Kidney (tissue), 14 donors: ENCODE data around the gene TMBIM4. TPM values are rescaled to one million over a fixed set of nuclear protein-coding genes. Genes with fewer than 3 reads are reported as not detected.

Experiments
- DNase-seq, 5 donors: peaks; one replicate each; pipeline ENCODE4 v3.0.0-alpha.2; 2013 to 2020
- FAIRE-seq: peaks from 2 replicates; lab custom pipeline; 2012; peaks lifted over from hg19 to GRCh38; lab: Jason Lieb, UNC
- H3K27ac ChIP-seq, 2 donors: one replicate each; pipeline ENCODE4 v1.7.0; 2013; ENCODE audit warnings: low read depth in 2 of 2, low read length in 2 of 2, inconsistent platforms in 1 of 2
- H3K27me3 ChIP-seq: one replicate; pipeline ENCODE4 v1.7.1; 2013; ENCODE audit warnings: low read length, inconsistent platforms; ENCODE audit not compliant: control insufficient read depth, insufficient read depth
- H3K36me3 ChIP-seq, 3 donors: one replicate each; pipeline versions ENCODE4 v1.7.0 to v1.7.1; 2013; ENCODE audit warnings: low read length in 3 of 3, control low read depth in 1 of 3, inconsistent platforms in 1 of 3; ENCODE audit not compliant: insufficient read depth in 3 of 3, control insufficient read depth in 2 of 3
- H3K4me1 ChIP-seq, 3 donors: one replicate each; pipeline versions ENCODE4 v1.7.0 to v1.7.1; 2013; ENCODE audit warnings: low read length in 3 of 3, inconsistent platforms in 1 of 3, low read depth in 1 of 3; ENCODE audit not compliant: control insufficient read depth in 2 of 3, insufficient read depth in 2 of 3
- H3K4me3 ChIP-seq, 3 donors: one replicate each; pipeline versions ENCODE4 v1.7.0 to v1.8.1; 2013; ENCODE audit warnings: low read length in 3 of 3, control low read depth in 1 of 3, inconsistent platforms in 1 of 3
- H3K9ac ChIP-seq, 3 donors: one replicate each; pipeline versions ENCODE4 v1.7.0 to v1.7.1; 2013; ENCODE audit warnings: low read length in 3 of 3, control low read depth in 1 of 3, inconsistent platforms in 1 of 3
- H3K9me3 ChIP-seq, 3 donors: one replicate each; pipeline versions ENCODE4 v1.7.0 to v1.7.1; 2013; ENCODE audit warnings: low read length in 3 of 3, control low read depth in 1 of 3, inconsistent platforms in 1 of 3; ENCODE audit not compliant: control insufficient read depth in 2 of 3, insufficient read depth in 1 of 3
- CTCF ChIP-seq: IDR thresholded peaks from 3 replicates; pipeline ENCODE4 v1.5.1; 2012; ENCODE audit warnings: mild to moderate bottlenecking, moderate library complexity, borderline replicate concordance; ENCODE audit not compliant: insufficient read depth; ENCODE audit errors: extremely low read depth
- intact Hi-C: fragments of 100-400 bp; cut with DNase I; formaldehyde crosslinking; loops from one replicate; pipeline ENCODE4 v1.11.1; 2022
- polyA plus RNA-seq: library from polyadenylated mRNA; stranded (reverse); fragments of 350-450 nt; fragmentation: Illumina TruSeq; extraction: RNeasy Lipid Tissue Mini Kit (QIAGEN cat#74804); gene quantifications from one replicate; pipeline ENCODE4 v1.2.3, GENCODE V29; 2014; ENCODE audit warnings: low read depth, low replicate concordance; ENCODE audit not compliant: insufficient read depth
- total RNA-seq: library from RNA; stranded (reverse); fragmentation: NEBNext Ultra II Directional; extraction: Animal tissue kit (Norgen Biotek cat#: 25700); gene quantifications from one replicate; pipeline ENCODE4 v1.2.1, GENCODE V29; 2021
- donor health status: control.
- donor health status: control.
- donor health status: control.
- donor health status: control.
- donor health status: control.
- donor health status: DM: yes; HTN: yes; CAD: no.
- donor health status: Normal renal cell carcinoma (clear cell type).

TMBIM4 gene
- total and polyA plus RNA-seq, 2 donors from 2014 or later, result 140 to 179 TPM

- DNase-seq (no peak), FAIRE-seq (no peak)
- H3K4me3 ChIP-seq, result no peak overlapping the region
- H3K9ac ChIP-seq, result no peak overlapping the region
- no peaks in the 10 kb centered on the region for H3K27me3 ChIP-seq
- no peak overlapping the region for H3K27ac ChIP-seq
- peaks cover 0 to 6% (median 0%) of the 10 kb centered on the region in 3 donors for H3K9me3 ChIP-seq
- peaks cover 0 to 8% (median 0%) of the 10 kb centered on the region in 3 donors for H3K36me3 ChIP-seq
- peaks cover 0 to 8% (median 2%) of the 10 kb centered on the region in 3 donors for H3K4me1 ChIP-seq
- TF ChIP-seq CTCF, result no peak
- intact Hi-C loops, result no loop called here
These were observed 5.4 kb downstream of the TMBIM4 start for GRCh38 chr12:66164349-66164821.

- Histone ChIP-seq H3K9me3 (peaks cover 0 to 6% (median 0%) of the 10 kb centered on the region in 3 donors), H3K27ac (no peak overlapping the region), H3K36me3 (peaks cover 0 to 8% (median 2%) of the 10 kb centered on the region in 3 donors), H3K27me3 (no peaks in the 10 kb centered on the region), H3K9ac (no peak overlapping the region), H3K4me3 (no peak overlapping the region), H3K4me1 (peaks cover 0 to 5% (median 0%) of the 10 kb centered on the region in 3 donors)
- TF ChIP-seq CTCF, result no peak
- FAIRE-seq (no peak), DNase-seq (no peak)
- intact Hi-C loops, result no loop called here
These were observed 6.5 kb downstream of the TMBIM4 start for GRCh38 chr12:66163289-66163688.

- Histone ChIP-seq H3K4me3 (no peak overlapping the region), H3K27me3 (no peaks in the 10 kb centered on the region), H3K9me3 (peaks cover 0 to 6% (median 0%) of the 10 kb centered on the region in 3 donors), H3K9ac (no peak overlapping the region), H3K4me1 (peaks cover 0 to under 1% (median 0%) of the 10 kb centered on the region in 3 donors), H3K27ac (no peak overlapping the region), H3K36me3 (peaks cover 0 to 8% (median 2%) of the 10 kb centered on the region in 3 donors)
- no peak for TF ChIP-seq CTCF
- intact Hi-C loops, result no loop called here
- DNase-seq, result peak in 1 of 5 donors; percentile 40
- no peak for FAIRE-seq
These were observed 7.1 kb downstream of the TMBIM4 start for GRCh38 chr12:66162701-66163100.
